PC-3 (cell line): ENCODE measurements around the gene NOTO.

Experiments
- CTCF ChIP-seq: fragments of 300-600 bp; sonication (generic); conservative IDR thresholded peaks from 2 replicates; pipeline ENCODE4 v1.5.1; 2017; ENCODE audit warnings: antibody characterized with exemption, low read depth, mild to moderate bottlenecking, low read length
- EZH2 ChIP-seq: fragments of 300-600 bp; sonication (generic); IDR thresholded peaks from one replicate; pipeline ENCODE4 v1.6.1; 2017; ENCODE audit warnings: antibody characterized with exemption, mild to moderate bottlenecking, low read length; ENCODE audit not compliant: unreplicated experiment

GRCh38 chr2:73260338-73260984 lies 58.1 kb downstream of the NOTO start:
- peak; percentile 60 for TF ChIP-seq CTCF
- no peak for TF ChIP-seq EZH2
